ENCODE results near the gene CAMK1D.

Gene CAMK1D

GRCh38 chr10:12513775-12514673 lies 164.7 kb downstream of the CAMK1D start (continued):
- peak; percentile 47; the same call in 1 of the 2 replicates for TF ChIP-seq PRDM10 (tag by site-specific recombination; IDR thresholded peaks at IDR 0.05)
- peak; percentile 79 for TF ChIP-seq ZNF600 (tag by site-specific recombination; IDR thresholded peaks at IDR 0.05)
- peak; percentile 48 for TF ChIP-seq ZNF335 (tag by site-specific recombination; conservative IDR thresholded peaks at IDR 0.05)
- no peak for TF ChIP-seq ZNF426 (tag by site-specific recombination; IDR thresholded peaks at IDR 0.05)
- TF ChIP-seq, protein P1, sequence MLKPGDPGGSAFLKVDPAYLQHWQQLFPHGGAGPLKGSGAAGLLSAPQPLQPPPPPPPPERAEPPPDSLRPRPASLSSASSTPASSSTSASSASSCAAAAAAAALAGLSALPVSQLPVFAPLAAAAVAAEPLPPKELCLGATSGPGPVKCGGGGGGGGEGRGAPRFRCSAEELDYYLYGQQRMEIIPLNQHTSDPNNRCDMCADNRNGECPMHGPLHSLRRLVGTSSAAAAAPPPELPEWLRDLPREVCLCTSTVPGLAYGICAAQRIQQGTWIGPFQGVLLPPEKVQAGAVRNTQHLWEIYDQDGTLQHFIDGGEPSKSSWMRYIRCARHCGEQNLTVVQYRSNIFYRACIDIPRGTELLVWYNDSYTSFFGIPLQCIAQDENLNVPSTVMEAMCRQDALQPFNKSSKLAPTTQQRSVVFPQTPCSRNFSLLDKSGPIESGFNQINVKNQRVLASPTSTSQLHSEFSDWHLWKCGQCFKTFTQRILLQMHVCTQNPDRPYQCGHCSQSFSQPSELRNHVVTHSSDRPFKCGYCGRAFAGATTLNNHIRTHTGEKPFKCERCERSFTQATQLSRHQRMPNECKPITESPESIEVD (tag by site-specific recombination; IDR thresholded peaks at IDR 0.05) = peak; percentile 70
- peak; percentile 81 for TF ChIP-seq ZNF629 (tag by site-specific recombination; IDR thresholded peaks at IDR 0.05)
- TF ChIP-seq ZNF510 (tag by site-specific recombination; IDR thresholded peaks at IDR 0.05; ENCODE audit: insufficient replicate concordance) = no peak
- no peak for TF ChIP-seq ZNF366 (tag by site-specific recombination; conservative IDR thresholded peaks at IDR 0.05)
- TF ChIP-seq ZNF792 (tag by site-specific recombination; IDR thresholded peaks at IDR 0.05) = no peak
- no peak for TF ChIP-seq ZSCAN30 (tag by site-specific recombination; IDR thresholded peaks at IDR 0.05)
- TF ChIP-seq HOXC10 (CRISPR knock-in tag; IDR thresholded peaks at IDR 0.05) = no peak
- peak; percentile 66 for TF ChIP-seq ZIC2 (tag by site-specific recombination; IDR thresholded peaks at IDR 0.05)
- TF ChIP-seq, protein P2, sequence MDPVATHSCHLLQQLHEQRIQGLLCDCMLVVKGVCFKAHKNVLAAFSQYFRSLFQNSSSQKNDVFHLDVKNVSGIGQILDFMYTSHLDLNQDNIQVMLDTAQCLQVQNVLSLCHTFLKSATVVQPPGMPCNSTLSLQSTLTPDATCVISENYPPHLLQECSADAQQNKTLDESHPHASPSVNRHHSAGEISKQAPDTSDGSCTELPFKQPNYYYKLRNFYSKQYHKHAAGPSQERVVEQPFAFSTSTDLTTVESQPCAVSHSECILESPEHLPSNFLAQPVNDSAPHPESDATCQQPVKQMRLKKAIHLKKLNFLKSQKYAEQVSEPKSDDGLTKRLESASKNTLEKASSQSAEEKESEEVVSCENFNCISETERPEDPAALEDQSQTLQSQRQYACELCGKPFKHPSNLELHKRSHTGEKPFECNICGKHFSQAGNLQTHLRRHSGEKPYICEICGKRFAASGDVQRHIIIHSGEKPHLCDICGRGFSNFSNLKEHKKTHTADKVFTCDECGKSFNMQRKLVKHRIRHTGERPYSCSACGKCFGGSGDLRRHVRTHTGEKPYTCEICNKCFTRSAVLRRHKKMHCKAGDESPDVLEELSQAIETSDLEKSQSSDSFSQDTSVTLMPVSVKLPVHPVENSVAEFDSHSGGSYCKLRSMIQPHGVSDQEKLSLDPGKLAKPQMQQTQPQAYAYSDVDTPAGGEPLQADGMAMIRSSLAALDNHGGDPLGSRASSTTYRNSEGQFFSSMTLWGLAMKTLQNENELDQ (tag by site-specific recombination; IDR thresholded peaks at IDR 0.05; ENCODE audit: low read depth) = no peak
- no peak for TF ChIP-seq ZNF670 (tag by site-specific recombination; IDR thresholded peaks at IDR 0.05; ENCODE audit: low read depth)
- TF ChIP-seq GLIS1 (tag by site-specific recombination; IDR thresholded peaks at IDR 0.05) = peak; percentile 90
- no peak for TF ChIP-seq ZNF121 (tag by site-specific recombination; IDR thresholded peaks at IDR 0.05)
- peak; percentile 51 for TF ChIP-seq FEZF1 (tag by site-specific recombination; IDR thresholded peaks at IDR 0.05)
- TF ChIP-seq ZNF184 (tag by site-specific recombination; IDR thresholded peaks at IDR 0.05) = 0 out of 2 replicates have a peak, but pooled peaks have one; percentile 57
- no peak for TF ChIP-seq ZNF350 (tag by site-specific recombination; IDR thresholded peaks at IDR 0.05)
- TF ChIP-seq SP7 (tag by site-specific recombination; IDR thresholded peaks at IDR 0.05) = 0 out of 2 replicates have a peak, but pooled peaks have one; percentile 27
- peak; percentile 62; the same call in 1 of the 2 replicates for TF ChIP-seq TRIM28 (IDR thresholded peaks at IDR 0.05; ENCODE audit: borderline replicate concordance, low read length)
- no peak for TF ChIP-seq ZNF626 (tag by site-specific recombination; IDR thresholded peaks at IDR 0.05)
- no peak for TF ChIP-seq ZNF404 (tag by site-specific recombination; IDR thresholded peaks at IDR 0.05)
- TF ChIP-seq, protein P3, sequence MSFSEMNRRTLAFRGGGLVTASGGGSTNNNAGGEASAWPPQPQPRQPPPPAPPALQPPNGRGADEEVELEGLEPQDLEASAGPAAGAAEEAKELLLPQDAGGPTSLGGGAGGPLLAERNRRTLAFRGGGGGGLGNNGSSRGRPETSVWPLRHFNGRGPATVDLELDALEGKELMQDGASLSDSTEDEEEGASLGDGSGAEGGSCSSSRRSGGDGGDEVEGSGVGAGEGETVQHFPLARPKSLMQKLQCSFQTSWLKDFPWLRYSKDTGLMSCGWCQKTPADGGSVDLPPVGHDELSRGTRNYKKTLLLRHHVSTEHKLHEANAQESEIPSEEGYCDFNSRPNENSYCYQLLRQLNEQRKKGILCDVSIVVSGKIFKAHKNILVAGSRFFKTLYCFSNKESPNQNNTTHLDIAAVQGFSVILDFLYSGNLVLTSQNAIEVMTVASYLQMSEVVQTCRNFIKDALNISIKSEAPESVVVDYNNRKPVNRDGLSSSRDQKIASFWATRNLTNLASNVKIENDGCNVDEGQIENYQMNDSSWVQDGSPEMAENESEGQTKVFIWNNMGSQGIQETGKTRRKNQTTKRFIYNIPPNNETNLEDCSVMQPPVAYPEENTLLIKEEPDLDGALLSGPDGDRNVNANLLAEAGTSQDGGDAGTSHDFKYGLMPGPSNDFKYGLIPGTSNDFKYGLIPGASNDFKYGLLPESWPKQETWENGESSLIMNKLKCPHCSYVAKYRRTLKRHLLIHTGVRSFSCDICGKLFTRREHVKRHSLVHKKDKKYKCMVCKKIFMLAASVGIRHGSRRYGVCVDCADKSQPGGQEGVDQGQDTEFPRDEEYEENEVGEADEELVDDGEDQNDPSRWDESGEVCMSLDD (tag by site-specific recombination; IDR thresholded peaks at IDR 0.05) = no peak
- peak; percentile 67; the same call in 1 of the 2 replicates for TF ChIP-seq ZNF223 (tag by site-specific recombination; IDR thresholded peaks at IDR 0.05)
- TF ChIP-seq ZEB2 (tag by site-specific recombination; IDR thresholded peaks at IDR 0.05) = peak; percentile 78
- no peak for TF ChIP-seq ZNF658 (tag by site-specific recombination; IDR thresholded peaks at IDR 0.05)
- TF ChIP-seq ZBTB48 (tag by site-specific recombination; IDR thresholded peaks at IDR 0.05) = no peak
- TF ChIP-seq, protein P4, sequence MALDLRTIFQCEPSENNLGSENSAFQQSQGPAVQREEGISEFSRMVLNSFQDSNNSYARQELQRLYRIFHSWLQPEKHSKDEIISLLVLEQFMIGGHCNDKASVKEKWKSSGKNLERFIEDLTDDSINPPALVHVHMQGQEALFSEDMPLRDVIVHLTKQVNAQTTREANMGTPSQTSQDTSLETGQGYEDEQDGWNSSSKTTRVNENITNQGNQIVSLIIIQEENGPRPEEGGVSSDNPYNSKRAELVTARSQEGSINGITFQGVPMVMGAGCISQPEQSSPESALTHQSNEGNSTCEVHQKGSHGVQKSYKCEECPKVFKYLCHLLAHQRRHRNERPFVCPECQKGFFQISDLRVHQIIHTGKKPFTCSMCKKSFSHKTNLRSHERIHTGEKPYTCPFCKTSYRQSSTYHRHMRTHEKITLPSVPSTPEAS (tag by site-specific recombination; IDR thresholded peaks at IDR 0.05) = peak; percentile 29; the same call in 1 of the 2 replicates

Data from HEK293 (cell line).